ENCODE measurements around the gene MEAF6. TPM values are rescaled to one million over a fixed set of nuclear protein-coding genes. Genes with fewer than 3 reads are reported as not detected.
A peak's percentile ranks its signal among the peaks of the same experiment; 100 is the strongest.

The MEAF6 gene
- total RNA-seq, 1 donor from 2014 or later: 79.9 TPM

DNA sequence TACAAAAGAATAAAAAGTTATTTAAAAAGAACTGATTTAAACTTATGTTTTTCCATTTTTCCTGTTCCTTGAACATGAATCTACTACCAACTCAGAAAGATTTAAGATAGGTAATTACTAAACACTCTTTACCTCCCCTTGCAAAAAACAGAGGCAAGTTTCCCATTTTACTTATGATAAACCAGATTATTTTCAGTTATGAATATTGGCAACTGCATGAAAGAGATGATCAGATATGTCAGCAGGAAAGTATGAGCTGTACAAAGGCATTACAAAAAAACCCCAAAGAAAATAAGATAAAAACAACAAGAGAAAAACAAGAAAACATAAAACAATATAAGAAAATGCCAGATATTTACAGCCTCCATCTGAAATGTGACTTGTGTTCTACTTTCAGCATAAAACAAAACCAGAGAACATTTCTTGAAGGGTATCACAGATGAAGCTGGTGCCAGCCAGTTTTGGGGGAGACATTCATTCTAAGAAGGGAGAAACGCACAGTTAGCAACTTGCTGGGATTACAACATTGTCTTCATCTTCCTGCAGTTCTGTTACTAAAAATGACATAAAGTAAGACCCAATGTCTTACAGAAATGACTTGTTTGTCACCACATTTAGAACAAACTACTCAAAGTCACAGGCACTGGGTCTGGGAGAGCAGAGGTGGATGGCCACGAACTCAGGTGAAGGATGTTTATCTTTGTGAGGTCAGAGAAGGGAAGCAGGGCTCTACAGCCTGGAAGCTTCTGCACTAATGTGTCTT lies 21.0 kb downstream of the MEAF6 start:
- Mint-ChIP-seq H3K9me3 (no peaks in the 10 kb centered on the region), H3K27ac (no peak overlapping the region), H3K4me3 (no peak overlapping the region), H3K36me3 (peaks cover 7% of the 10 kb centered on the region), H3K27me3 (no peaks in the 10 kb centered on the region), H3K4me1 (ENCODE audit: unreplicated experiment) (no peaks in the 10 kb centered on the region)
- DNase-seq (ENCODE audit: extremely low spot score, unreplicated experiment): no peak
- TF ChIP-seq, protein P1, sequence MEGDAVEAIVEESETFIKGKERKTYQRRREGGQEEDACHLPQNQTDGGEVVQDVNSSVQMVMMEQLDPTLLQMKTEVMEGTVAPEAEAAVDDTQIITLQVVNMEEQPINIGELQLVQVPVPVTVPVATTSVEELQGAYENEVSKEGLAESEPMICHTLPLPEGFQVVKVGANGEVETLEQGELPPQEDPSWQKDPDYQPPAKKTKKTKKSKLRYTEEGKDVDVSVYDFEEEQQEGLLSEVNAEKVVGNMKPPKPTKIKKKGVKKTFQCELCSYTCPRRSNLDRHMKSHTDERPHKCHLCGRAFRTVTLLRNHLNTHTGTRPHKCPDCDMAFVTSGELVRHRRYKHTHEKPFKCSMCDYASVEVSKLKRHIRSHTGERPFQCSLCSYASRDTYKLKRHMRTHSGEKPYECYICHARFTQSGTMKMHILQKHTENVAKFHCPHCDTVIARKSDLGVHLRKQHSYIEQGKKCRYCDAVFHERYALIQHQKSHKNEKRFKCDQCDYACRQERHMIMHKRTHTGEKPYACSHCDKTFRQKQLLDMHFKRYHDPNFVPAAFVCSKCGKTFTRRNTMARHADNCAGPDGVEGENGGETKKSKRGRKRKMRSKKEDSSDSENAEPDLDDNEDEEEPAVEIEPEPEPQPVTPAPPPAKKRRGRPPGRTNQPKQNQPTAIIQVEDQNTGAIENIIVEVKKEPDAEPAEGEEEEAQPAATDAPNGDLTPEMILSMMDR (conservative IDR thresholded peaks at IDR 0.05): no peak

DNA sequence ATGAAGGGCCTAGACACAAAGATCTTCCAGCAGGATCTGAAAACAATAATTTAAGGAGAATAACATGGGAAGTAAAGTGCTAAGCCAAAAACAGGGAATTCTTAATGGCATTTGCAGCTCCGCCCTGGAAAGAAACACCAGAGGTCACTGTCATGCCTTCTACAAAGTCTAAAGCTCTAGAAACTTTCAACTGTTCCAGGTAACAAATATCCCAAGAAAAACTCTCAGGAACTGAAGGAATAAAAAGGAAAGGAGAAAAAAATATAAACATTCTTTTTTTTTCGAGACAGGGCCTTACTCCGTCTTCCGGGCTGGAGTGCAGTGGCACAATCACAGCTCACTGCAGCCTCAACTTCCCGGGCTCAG lies 27.0 kb downstream of the MEAF6 start:
- TF ChIP-seq, protein P1 (conservative IDR thresholded peaks at IDR 0.05): no peak
- Mint-ChIP-seq H3K4me1 (ENCODE audit: unreplicated experiment) (peaks cover 6% of the 10 kb centered on the region), H3K36me3 (no peaks in the 10 kb centered on the region), H3K9me3 (no peaks in the 10 kb centered on the region), H3K27ac (peak overlapping the region; percentile 82), H3K4me3 (no peak overlapping the region), H3K27me3 (no peaks in the 10 kb centered on the region)
- DNase-seq (ENCODE audit: extremely low spot score, unreplicated experiment): no peak

DNA sequence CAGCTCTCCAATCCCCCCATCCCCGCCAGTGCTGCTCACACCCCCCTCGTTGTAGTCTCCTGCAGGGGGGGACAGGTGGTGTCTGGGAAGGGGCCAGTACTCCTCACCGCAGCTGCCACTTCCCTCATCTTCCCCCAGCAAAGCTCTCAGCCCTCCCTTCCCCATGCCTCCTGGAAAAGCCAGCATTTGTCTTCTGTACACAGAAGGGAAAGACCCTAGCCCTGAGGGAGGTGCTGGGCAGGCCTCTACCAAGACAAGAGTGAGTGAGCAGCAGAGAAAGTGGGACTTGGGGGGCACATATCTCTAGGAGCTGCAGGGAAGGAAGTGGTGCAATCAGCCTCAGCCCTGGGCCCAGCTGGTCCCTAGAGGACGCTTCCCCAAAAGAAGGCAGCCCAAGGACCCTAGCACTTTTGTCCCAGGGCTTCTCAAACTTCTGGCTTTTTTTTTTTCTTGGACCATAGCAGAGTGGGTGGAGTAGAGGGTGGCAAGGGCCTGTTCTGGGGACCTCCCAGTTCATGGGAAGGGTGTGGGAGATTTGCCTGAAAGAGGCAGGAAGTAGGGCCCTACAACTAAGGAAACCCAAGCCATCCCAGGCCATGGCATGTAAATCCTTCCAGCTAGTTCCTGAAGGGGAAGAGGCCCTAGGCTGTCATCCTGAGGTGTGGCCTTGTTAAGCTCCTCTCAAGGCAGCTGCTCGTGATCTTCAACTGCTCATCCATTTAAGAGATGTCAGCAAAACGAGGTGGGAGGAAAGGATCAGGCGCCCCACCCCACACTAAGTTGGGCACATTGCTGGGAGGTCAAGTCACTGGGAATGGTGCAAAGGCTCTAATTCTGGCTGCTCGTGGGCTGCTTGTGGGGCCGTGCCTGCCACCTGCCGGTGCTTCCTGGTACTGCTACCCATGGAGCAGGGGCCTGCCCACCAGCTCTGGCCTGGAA lies 27.6 kb downstream of the MEAF6 start:
- peak; percentile 84 for DNase-seq (ENCODE audit: extremely low spot score, unreplicated experiment)
- H3K4me3 Mint-ChIP-seq: no peak overlapping the region
- H3K27me3 Mint-ChIP-seq: no peaks in the 10 kb centered on the region
- peaks cover 6% of the 10 kb centered on the region for H3K4me1 Mint-ChIP-seq (ENCODE audit: unreplicated experiment)
- peak overlapping the region; percentile 82 for H3K27ac Mint-ChIP-seq
- no peaks in the 10 kb centered on the region for H3K36me3 Mint-ChIP-seq
- TF ChIP-seq, protein P1 (conservative IDR thresholded peaks at IDR 0.05): peak; percentile 94
- H3K9me3 Mint-ChIP-seq: no peaks in the 10 kb centered on the region

DNA sequence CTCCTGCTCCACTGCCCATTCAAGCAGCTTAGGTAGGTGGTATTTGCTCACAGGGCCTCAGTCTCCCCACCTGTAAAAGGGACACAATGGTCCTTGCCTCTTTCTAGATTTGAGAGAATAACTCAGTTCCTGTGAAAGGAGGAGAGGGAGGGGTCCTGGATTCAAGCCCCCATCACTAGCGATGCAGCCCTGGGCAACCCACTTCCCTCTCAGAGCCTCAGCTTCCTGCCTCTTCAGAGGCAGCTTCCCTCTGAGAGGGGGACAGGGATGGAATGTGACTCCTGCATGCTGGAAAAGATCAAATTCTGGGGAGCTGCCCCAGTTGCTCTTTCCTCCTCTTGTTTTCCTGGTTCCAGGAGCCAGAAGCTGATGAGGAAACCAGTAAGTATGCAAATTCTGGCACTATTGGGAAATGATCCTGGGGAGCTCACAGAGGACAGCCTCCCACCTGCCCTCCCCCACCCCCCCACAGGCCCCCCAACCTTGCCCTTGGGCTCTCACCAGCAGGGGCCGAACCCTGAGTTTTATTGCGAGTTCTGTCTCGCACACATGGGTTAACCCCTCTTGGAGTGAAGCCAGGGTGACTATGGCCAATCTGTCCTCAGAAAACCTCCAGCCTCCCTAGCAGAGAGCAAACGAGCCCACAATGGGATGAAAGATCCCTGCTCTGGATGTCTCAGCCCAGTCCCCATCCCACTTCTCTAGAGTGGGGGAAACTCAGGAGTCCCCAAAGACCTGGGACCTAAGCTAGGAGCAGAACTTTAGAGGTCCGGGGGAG lies 28.5 kb downstream of the MEAF6 start:
- no peaks in the 10 kb centered on the region for H3K36me3 Mint-ChIP-seq
- TF ChIP-seq, protein P1 (conservative IDR thresholded peaks at IDR 0.05): no peak
- no peaks in the 10 kb centered on the region for H3K27me3 Mint-ChIP-seq
- no peak overlapping the region for H3K4me3 Mint-ChIP-seq
- peaks cover 6% of the 10 kb centered on the region for H3K4me1 Mint-ChIP-seq (ENCODE audit: unreplicated experiment)
- no peak for DNase-seq (ENCODE audit: extremely low spot score, unreplicated experiment)
- no peak overlapping the region for H3K27ac Mint-ChIP-seq
- no peaks in the 10 kb centered on the region for H3K9me3 Mint-ChIP-seq

DNA sequence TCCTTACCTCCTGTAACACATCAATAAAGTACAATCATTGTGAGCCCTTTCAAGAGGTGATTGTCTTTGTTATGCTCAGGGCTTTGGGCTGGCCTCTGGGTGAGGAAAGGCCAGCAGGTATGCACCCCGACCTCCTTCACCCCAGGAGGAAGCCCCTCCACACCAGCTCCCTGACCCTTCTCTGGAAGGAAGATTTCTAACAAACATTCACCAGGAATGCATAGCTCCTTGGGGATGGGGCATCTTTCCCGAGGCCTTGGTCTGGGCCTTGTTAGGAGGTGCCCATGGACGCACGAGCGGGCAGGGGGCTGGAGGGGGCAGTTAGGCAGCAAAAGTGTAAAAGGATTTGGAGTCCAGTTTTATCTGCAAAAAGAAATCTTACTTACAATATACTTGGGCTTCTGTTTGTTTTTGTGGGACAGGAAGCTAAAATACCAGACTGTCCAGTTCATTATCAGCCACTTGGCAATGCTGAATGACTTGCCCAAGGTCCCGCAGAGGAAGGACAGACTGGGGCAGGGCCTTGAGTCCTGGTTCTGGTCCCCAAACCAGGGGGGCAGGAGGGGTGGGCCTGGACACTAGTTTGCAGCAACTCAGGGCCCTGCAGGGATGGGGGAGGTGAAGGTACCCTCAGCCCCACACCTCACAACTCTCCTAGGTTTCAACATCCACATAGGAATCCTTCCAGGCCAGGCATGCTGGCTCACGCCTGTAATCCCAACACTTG lies 30.1 kb downstream of the MEAF6 start:
- peak overlapping the region; percentile 62 for H3K27ac Mint-ChIP-seq
- H3K36me3 Mint-ChIP-seq: no peaks in the 10 kb centered on the region
- TF ChIP-seq, protein P1 (conservative IDR thresholded peaks at IDR 0.05): no peak
- H3K27me3 Mint-ChIP-seq: no peaks in the 10 kb centered on the region
- no peaks in the 10 kb centered on the region for H3K9me3 Mint-ChIP-seq
- no peak for DNase-seq (ENCODE audit: extremely low spot score, unreplicated experiment)
- H3K4me3 Mint-ChIP-seq: no peak overlapping the region
- H3K4me1 Mint-ChIP-seq (ENCODE audit: unreplicated experiment): peaks cover 6% of the 10 kb centered on the region
